ENCODE results near the gene SGF29.
"Not testable (repeated sequence)": the region's sequence is repeated elsewhere in the genome, so short reads cannot be mapped to it uniquely, and the experiment has no call there.

SGF29 gene

DNA sequence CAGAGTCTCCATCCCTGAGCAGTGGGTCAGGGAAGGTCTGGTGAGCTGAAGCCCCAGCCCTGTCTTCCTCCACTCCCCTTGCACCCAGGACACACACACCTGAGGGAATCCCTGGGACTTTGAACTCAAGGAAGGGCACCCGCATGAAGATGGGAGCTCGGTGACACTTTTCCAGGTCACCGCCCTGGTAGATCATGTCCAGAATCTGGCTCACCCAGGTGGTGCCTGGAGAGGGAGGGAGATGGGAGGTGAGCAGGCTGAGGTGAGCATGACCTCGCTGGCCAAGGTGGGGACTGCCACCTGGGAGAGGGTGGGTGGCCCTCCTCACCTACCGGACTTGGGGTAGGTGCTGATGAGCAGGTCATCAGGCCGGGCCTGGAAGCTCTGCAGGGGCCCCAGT lies 41.7 kb downstream of the SGF29 start:
- DNase-seq (ENCODE audit: low read depth, low spot score), result not testable (repeated sequence)

DNA sequence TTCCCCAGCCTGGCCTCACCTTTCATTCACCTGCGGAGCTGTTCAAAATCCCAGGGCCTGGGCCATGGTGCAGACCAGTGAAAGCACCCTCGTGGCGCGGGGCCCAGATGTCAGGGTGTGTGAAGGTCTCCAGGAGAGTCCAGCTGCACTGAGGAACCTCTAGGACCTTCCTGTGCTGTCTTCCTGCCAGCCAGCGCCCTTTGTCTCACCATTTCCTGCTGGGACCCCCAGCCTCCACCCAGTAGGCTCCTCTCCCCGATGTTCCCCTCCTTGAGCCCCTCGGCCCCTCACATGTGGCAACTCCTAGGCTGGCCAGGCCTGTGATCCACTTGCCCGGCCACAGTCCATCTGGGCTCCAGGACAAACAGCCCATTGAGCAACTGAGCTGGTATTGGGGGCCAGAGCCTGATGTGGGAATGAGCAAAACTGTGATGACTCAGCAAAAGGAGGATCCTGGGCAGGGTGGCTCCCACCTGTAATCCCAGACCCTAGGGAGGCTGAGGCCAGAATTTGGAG lies 42.5 kb downstream of the SGF29 start:
- DNase-seq (ENCODE audit: low read depth, low spot score), result no peak

DNA sequence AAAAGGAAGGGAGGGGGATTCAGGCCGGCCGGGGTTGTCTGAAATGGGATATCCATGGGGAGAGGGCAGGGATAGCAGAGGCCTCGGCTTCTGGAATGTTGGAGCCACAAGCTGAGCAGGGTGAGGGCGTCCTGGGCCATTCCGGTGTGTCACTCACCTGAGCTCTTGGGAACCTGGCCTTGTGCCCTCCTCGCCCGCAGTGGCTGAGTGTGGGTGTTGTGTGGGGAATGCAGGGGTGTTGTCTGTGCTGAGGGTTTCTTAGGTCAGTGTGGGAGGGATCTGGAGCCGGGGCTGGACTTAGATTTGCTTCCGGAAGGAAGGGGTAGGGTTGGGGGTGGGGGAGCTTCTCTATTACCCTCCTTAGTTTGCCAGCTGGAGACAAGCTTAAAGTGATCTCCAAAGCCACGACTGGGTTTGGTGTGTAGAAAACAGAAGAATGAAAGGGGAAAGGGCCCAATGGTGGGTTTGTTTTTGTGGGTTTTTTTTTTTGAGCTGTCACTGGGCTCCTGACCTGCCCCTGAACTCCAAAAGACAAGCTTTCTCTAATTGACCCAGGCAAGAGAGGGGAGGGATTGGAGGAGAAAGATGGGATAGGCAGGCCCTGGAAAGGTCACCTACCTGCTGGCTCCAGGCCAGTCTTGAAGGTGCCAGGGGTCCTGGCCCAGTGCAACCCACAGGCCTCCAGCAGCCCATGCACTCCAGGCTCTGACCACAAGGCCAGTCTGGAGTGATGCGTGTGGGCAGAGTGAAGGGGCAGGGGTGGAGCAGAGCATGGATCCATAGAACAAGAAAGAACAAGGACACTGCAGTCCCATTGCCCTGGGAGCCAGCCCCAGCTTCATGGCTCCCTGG lies 43.3 kb downstream of the SGF29 start, which contains the start of gene SULT1A2:
Gene SULT1A2, minus strand, starts transcription at position 211 of the 852 bp plus-strand sequence. CDS start 1,120 bp downstream, outside the sequence.
- no peak for DNase-seq (ENCODE audit: low read depth, low spot score)

DNA sequence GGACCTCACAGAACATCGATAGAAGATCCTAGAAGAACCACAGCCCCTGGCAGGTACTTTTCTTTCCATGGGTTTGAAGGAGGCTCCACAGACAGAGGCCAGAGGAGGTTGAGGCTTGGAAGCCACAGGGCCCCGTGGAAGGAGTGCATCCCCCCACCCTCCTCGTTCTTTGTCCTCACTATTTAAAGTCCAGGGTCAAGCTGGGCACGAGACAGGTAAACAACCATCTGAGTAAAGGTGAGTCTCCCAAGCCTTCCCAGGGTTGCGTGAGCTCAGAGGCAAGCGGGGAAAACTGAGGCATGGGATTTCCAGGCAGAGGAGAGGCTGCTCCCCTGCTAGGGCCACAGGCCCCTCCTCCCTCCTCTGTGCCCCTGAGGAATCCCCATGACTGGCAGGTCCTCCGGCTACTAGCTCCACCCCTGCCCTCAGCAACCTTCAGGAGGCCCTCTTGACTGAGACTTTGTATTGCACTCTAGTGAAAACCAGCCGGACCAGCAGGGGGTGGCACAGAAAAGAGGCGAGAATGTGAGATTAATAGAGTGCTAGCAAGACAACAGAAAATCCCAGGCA lies 44.1 kb downstream of the SGF29 start:
- no peak for DNase-seq (ENCODE audit: low read depth, low spot score)

DNA sequence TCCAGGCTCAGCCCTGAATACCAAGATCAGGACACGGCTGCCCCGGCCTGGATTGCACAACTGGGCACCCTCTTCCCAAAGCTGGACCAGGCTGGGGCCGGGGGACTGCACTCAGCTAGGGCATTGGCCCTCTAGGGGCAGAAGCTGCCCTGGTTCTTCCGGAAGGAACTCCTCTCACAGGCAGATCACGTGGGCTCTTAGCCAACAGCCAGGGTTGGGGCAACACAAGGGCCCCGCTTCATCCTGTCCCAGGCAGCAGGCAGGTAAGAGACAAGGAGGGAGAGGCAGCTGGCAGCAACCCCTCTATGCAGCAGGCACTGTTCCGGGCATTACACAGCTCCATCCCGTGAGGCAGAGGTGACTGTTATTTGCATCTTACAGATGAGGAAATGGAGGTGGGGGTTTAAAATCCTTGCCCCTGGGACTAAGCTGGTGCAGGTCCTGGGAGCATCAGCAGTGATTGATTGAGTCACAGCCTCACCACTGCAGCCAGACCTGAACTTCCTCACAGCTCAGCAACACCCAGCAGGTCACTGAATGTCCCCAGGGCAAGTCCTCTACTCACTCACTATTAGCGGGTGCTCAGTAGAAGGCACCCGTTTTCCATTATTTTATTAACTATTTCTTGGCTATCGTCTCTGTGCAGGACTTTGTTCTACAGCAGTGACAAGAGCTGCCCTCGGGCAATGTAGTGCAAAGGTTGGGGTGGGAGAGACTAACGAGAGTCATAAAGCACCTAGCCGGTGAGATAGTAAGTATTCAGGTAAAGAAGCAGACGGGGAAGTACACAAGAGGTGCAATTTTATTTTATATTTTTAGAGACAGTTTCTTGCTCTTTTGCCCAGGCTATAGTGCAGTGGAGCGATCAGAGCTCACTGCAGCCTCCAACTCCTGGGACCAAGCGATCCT lies 45.9 kb downstream of the SGF29 start:
- not testable (repeated sequence) for DNase-seq (ENCODE audit: low read depth, low spot score)

DNA sequence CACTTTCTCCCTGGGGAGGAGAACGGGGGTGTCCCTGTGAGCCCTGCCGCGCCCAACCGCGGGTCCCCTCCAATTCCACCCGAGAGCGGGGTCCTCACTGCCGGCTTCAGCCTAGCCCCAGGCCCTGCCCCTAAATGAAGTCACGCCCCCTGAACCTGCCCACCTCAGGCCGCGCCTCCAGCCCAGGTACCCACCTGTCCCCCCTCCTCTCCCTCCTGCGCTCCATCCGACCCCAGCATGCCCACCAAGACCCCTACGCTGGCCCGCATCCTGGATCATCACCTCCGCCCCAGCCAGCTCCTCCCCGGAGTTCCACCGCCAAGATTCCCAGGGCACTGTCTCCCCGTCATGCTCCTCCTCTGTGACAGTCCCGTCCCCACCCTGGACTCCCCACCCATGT lies 47.2 kb downstream of the SGF29 start:
- not testable (repeated sequence) for DNase-seq (ENCODE audit: low read depth, low spot score)

DNA sequence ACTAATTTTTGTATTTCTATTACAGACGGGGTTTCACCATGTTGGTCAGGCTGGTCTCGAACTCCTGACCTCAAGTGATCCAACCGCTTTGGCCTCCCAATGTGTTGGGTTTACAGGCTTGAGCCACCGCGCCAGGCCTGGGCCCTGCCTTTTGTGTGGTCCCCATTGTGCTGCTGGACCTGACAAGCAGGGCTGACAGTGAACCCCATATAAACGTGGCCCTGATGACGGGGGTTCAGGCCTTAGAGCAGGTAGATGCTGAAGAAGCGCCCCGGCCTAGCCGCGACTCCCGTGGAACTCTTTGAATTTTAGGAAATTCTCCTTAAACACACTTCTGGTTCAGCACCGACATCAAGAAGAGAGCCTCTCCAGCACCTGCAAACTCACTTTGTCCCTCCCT lies 47.9 kb downstream of the SGF29 start:
- DNase-seq (ENCODE audit: low read depth, low spot score), result not testable (repeated sequence)

DNA sequence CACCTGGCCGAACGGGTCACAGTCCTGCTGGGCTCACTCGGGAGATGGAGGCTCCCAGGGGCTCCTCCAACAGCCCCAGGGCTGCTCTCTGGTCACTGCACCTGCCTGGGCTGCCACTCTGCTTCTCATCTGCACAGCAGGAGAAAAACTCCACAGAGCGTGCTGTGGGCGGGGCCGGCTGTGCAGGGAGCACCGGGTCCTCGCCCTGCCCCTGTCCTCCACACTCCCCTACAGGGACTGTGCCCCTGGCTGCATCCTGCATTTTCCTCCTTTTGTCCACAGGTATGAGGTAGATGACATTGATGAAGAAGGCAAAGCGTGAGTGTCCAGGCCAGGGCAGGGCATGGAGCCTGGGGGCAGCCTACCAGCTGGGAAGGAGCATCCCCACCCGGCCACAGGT lies 48.3 kb downstream of the SGF29 start:
- not testable (repeated sequence) for DNase-seq (ENCODE audit: low read depth, low spot score)

DNA sequence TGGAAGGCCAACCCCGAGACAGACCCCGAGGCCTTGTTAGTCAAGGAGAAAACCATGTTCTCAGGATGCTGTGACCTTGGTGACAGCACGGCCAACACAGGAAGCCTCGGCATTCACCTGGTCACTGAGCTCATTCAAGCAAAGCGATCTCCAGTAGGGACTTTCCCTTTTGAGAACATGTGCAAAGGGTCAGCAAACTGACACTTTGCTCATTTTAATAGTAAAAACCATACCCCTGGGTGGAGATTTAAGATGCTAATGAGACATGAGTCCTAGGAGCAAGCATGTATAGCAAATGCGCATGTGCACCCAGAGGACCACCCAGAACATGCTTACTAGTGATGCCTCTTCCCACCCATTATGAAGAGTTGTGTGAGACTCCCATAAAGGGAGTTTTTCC lies 48.8 kb downstream of the SGF29 start:
- DNase-seq (ENCODE audit: low read depth, low spot score), result no peak

DNA sequence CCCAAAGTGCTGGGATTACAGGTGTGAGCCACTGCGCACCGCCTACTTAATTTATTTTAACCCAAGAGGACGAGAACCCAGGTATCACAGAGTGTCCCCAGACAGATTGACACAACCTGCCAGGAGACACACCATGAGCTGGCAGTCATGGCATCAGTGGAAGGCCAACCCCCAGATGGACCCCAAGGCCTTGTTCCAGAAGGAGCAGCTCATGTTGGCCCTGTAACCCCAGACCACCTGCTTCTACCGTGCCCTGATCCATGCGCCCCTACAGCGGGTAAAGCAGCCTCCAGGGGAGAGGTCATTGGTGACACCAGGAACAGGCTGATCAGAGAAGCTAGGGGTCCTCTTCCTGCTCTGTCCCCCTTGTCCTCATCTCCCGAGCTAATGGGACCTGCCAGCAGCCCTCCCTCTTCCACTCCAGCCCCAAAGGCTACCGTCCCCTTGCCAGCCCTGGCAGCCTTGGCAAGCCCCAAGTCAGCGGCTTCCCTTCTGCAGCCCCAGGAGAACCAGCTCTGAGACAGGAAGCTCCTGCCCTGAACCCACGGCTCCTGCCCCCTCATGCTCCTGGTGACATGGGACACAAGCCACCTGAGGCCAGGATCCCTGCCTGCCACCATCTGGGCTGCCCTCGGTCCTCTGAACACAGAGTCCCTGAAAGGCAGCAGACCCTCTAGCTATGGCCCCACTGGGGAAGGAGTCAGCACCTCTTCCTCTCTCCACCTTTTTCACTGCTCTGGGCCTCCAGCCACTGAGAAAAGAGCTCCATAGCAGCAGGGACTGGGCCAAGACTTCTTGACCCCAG lies 49.9 kb downstream of the SGF29 start:
- no peak for DNase-seq (ENCODE audit: low read depth, low spot score)

DNA sequence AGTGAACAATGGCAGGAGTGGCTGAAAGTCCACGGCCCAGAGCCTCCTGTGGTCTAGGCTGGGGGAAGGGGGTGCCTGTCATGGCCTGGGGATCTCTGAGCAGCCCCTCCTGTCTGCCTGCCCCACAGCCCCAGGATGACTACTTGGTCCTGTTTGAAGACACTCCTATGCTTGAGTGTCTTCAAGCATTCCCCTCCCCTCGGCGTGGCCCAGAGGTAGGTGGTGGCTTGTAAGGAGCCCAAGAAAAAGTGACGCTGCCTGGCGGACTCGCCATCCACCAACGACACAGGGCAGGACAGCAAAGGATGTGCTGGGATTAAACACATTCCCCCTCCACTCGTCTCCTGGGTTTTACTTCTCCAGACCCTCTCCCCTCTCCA lies 50.5 kb downstream of the SGF29 start:
- no peak for DNase-seq (ENCODE audit: low read depth, low spot score)

DNA sequence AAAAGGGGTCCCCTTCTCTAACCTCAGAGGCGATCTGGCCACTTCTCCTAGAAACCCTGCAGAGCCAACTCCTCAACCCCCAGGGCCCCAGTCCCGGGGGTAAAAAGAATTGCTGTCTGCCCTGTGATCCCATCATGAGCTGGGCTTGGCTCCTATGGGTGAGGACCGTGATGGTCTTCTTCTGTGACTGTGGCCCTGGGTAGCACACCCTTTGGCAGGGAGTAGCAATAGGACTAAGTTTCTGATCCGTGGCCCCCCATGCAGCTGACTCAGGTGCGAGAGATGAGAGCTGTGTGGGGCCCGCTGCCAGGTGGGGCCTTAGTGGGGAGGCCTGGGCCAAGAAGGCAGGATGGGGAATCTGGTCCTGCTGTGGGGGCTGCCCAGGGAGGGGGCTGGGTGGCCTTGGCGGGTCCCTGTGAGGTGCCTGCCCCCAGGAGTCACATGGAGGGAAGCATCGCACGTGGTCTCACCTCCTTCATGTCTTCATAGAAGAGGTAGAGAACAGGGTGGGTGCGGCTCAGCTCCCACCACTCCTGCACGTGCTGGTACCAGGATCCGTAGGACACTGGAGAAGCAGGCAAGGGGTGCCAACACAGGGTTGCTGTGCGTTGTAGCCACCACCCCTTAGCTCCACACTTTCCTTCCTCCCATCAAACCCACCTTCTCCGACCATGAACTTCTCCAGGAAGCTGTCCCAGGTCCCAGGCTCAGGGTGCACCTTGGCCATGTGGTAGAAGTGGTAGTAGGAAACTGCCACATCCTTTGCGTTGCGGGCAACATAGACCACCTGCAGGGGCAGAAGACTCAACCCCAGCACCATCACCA lies 52.8 kb downstream of the SGF29 start:
- no peak for DNase-seq (ENCODE audit: low read depth, low spot score)

DNA sequence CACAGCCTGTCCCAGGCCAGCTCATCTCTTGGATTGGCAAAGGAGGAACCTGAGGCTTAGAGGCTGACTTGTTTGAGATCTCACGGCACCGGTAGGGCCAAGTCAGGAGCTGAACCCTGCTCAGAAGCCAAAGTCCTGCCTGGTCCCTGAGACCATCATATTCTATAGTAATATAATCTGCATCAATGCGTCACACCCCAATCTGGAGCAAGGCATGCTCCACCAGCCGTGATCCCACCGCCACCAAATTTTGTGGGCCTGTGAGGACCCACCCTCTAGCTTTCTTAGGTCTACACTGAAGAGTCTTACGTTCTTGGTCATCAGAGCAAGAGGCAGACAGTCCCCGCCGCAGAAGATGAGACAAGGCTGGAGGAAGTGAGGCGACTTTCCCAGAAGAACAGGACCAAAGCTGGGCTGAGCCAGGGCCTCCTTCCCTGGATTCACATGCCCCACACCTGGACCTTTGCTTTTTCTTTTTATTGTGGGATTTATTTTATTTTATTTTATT lies 53.5 kb downstream of the SGF29 start:
- DNase-seq (ENCODE audit: low read depth, low spot score), result no peak

DNA sequence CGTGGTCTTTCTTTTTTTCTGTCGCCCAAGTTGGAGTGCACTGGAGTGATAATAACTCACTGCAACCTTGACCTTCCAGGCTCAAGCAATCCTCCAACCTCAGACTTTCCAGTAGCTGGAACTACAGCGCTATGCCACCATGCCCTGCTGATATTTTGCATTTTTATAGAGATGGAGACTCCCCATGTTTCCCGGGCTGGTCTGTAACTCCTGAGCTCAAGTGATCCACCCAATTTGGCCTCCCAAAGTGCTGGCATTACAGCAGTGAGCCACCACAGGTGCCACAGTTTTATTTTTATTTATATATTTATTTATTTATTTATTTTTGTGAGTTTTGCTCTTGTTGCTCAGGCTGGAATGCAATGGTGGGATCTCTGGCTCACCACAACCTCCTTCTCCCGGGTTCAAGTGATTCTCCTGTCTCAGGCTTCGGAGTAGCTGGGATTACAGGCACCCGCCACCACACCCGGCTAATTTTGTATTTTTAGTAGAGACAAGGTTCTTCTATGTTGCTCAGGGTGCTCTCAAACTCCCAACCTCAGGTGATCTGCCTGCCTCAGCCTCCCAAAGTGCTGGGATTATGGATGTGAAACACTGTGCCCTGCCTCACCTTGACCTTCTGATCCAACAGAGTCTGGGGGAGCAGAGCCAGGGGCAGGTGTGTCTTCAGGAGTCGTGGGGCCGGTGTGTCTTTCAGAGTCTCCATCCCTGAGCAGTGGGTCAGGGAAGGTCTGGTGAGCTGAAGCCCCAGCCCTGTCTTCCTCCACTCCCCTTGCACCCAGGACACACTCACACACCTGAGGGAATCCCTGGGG lies 54.2 kb downstream of the SGF29 start:
- not testable (repeated sequence) for DNase-seq (ENCODE audit: low read depth, low spot score)

DNA sequence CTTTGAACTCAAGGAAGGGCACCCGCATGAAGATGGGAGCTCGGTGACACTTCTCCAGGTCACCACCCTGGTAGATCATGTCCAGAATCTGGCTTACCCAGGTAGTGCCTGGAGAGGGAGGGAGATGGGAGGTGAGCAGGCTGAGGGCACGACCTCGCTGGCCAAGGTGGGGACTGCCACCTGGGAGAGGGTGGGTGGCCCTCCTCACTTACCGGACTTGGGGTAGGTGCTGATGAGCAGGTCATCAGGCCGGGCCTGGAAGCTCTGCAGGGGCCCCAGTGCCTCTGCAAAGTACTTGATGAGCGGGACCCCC lies 54.7 kb downstream of the SGF29 start:
- DNase-seq (ENCODE audit: low read depth, low spot score), result not testable (repeated sequence)

DNA sequence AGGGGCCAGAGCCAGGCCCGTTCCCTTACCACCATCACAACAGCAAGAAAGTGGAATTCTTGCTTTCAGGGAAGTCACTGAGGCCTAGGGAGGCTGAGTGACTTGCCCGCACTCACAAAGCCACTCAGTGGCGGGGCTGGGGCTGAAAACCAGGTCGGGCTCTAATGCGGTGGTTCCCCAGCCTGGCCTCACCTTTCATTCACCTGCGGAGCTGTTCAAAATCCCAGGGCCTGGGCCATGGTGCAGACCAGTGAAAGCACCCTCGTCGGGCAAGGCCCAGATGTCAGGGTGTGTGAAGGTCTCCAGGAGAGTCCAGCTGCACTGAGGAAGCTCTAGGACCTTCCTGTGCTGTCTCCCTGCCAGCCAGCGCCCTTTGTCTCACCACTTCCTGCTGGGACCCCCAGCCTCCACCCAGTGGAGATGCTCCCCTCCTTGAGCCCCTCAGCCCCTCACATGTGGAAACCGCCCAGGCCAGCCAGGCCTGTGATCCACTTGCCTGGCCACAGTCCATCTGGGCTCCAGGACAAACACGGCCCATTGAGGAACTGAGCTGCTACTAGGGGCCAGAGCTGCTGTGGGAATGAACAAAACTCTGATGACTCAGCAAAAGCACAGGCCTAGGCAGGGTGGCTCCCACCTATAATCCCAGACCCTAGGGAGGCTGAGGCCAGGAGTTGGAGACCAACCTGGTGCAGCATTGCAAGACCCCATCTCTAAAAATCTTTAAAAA lies 55.3 kb downstream of the SGF29 start:
- peak; percentile 20 for DNase-seq (ENCODE audit: low read depth, low spot score)

DNA sequence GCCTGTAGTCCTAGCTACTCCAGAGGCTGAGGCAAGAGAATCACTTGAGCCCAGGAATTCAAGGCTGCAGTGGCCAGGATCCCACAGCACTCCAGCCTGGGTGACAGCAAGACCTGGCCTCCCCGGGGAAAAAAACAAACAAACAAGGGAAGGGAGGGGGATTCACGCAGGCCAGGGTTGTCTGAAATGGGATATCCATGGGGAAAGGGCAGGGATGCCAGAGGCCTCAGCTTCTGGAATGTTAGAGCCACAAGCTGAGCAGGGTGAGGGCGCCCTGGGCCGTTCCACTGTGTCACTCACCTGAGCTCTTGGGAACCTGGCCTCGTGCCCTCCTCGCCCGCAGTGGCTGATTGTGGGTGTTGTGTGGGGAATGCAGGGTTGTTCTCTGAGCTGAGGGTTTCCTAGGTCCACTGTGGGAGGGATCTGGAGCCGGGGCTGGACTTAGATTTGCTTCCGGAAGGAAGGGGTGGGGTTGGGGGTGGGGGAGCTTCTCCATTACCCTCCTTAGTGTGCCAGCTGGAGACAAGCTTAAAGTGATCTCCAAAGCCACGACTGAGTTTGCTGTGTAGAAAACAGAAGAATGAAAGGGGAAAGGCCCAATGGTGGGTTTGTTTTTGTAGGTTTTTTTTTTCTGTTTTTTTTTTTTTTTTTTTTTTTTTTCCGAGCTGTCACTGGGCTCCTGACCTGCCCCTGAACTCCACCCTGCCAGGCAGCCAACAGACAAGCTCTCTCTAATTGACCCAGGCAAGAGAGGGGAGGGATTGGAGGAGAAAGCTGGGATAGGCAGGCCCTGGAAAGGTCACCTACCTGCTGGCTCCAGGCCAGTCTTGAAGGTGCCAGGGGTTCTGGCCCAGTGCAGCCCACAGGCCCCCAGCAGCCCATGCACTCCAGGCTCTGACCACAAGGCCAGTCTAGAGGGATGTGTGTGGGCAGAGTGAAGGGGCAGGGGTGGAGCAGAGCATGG lies 56.2 kb downstream of the SGF29 start, which contains the start of gene SULT1A1:
Gene SULT1A1, minus strand, starts transcription at position 414 of the 964 bp plus-strand sequence. CDS start 1,189 bp downstream, outside the sequence.
- DNase-seq (ENCODE audit: low read depth, low spot score), result peak; percentile 41

All from astrocyte of the hippocampus (primary cell).